Lower lobe of right lung (tissue), 2 donors: ENCODE results near the gene GPR183. TPM values are rescaled to one million over a fixed set of nuclear protein-coding genes. Genes with fewer than 3 reads are reported as not detected.

Experiments used
- ATAC-seq, 2 donors: fragments of 200-7000 bp; cut with Tn5 transposase; one replicate each; pipeline ENCODE4 v1.9.1; 2020 to 2022; ENCODE audit warnings: mild to moderate bottlenecking in 2 of 2, moderate library complexity in 2 of 2
- DNase-seq: peaks from one replicate; pipeline ENCODE4 v3.0.0-alpha.2; 2020
- H3K27ac ChIP-seq: fragments of 200-600 bp; one replicate; pipeline ENCODE4 v1.8.0; 2022
- H3K27me3 ChIP-seq: fragments of 200-600 bp; one replicate; pipeline ENCODE4 v1.8.0; 2022; ENCODE audit warnings: low read depth
- H3K36me3 ChIP-seq: fragments of 200-600 bp; one replicate; pipeline ENCODE4 v1.8.0; 2022; ENCODE audit warnings: mild to moderate bottlenecking
- H3K4me1 ChIP-seq: fragments of 200-600 bp; one replicate; pipeline ENCODE4 v1.8.0; 2022
- H3K4me3 ChIP-seq: fragments of 200-600 bp; one replicate; pipeline ENCODE4 v1.8.0; 2022; ENCODE audit warnings: mild to moderate bottlenecking
- H3K9me3 ChIP-seq: fragments of 200-600 bp; one replicate; pipeline ENCODE4 v1.8.0; 2022
- intact Hi-C: fragments of 100-400 bp; cut with DNase I; formaldehyde crosslinking; loops from one replicate; pipeline ENCODE4 v1.11.0; 2022
- total RNA-seq: library from RNA; stranded (reverse); fragmentation: NEBNext Ultra II Directional; extraction: Animal tissue kit (Norgen Biotek cat#: 25700); gene quantifications from one replicate; pipeline ENCODE4 v1.2.1, GENCODE V29; 2021
- TF ChIP-seq, protein P1 (sequence below): fragments of 200-600 bp; IDR thresholded peaks from one replicate; pipeline ENCODE4 v1.8.0; 2022; ENCODE audit warnings: antibody characterized with exemption, mild to moderate bottlenecking
- donor health status: DM: no; HTN: yes; CAD: no; lungs with severe emphysema.

Gene GPR183
- total RNA-seq, 1 donor from 2014 or later, result 9.0 TPM

GRCh38 chr13:99294198-99294597, 13.0 kb downstream of the GPR183 start:
- TF ChIP-seq, protein P1, sequence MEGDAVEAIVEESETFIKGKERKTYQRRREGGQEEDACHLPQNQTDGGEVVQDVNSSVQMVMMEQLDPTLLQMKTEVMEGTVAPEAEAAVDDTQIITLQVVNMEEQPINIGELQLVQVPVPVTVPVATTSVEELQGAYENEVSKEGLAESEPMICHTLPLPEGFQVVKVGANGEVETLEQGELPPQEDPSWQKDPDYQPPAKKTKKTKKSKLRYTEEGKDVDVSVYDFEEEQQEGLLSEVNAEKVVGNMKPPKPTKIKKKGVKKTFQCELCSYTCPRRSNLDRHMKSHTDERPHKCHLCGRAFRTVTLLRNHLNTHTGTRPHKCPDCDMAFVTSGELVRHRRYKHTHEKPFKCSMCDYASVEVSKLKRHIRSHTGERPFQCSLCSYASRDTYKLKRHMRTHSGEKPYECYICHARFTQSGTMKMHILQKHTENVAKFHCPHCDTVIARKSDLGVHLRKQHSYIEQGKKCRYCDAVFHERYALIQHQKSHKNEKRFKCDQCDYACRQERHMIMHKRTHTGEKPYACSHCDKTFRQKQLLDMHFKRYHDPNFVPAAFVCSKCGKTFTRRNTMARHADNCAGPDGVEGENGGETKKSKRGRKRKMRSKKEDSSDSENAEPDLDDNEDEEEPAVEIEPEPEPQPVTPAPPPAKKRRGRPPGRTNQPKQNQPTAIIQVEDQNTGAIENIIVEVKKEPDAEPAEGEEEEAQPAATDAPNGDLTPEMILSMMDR, result no peak
- no peaks in the 10 kb centered on the region for H3K27me3 ChIP-seq
- H3K4me1 ChIP-seq, result peaks cover 12% of the 10 kb centered on the region
- H3K36me3 ChIP-seq, result no peaks in the 10 kb centered on the region
- intact Hi-C loops, result no loop called here
- H3K9me3 ChIP-seq, result no peaks in the 10 kb centered on the region
- ATAC-seq (no peak), DNase-seq (no peak)
- no peak overlapping the region for H3K4me3 ChIP-seq
- H3K27ac ChIP-seq, result no peak overlapping the region

DNA sequence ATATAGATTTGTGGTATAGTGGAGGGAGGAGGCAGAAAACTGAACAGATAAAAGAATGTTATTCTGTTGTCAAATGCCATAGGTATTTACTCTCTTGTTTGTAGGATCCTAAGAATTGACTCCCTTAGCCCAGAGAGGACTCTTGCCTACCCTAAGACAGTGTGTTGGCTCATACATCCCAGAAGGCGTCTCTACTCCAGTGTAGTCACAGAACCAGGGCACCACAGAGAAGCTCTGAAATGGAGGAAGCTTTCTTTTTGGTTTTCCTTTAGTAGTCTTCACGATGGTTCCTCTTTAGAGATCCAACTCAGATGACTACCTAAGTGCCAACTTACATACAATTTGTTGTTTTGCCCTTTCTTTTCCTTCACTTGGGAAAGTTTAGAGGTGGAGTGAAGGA, 14.0 kb downstream of the GPR183 start:
- Histone ChIP-seq H3K27me3 (no peaks in the 10 kb centered on the region), H3K4me3 (no peak overlapping the region), H3K4me1 (peaks cover 19% of the 10 kb centered on the region), H3K27ac (no peak overlapping the region), H3K9me3 (no peaks in the 10 kb centered on the region), H3K36me3 (no peaks in the 10 kb centered on the region)
- intact Hi-C loops, result no loop called here
- ATAC-seq (peak in 1 of 2 donors; percentile 71), DNase-seq (no peak)
- TF ChIP-seq, protein P1, result no peak

DNA sequence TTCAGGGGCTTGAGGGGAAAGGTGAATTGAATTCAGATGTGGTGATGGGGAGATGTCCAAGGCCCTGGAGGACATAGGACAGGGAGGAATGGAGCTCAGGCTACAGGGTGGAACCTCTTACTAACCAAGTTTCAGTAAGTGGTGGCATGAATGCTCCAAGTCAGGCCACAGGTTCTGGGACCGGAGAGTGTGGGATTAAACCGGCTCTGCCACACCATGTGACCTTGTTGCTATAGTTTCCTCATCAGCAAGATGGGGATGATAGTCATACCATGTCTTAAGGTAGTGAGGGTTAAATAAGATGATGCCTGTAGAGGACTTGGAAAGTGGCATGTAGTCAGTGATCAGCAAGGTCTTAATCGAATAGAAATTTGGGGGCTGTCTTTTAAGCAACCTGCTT, 16.3 kb downstream of the GPR183 start:
- Histone ChIP-seq H3K27ac (no peak overlapping the region), H3K27me3 (no peaks in the 10 kb centered on the region), H3K9me3 (no peaks in the 10 kb centered on the region), H3K4me1 (peaks cover 29% of the 10 kb centered on the region), H3K36me3 (no peaks in the 10 kb centered on the region), H3K4me3 (no peak overlapping the region)
- ATAC-seq, result no peak
- no peak for DNase-seq
- intact Hi-C loops, result no loop called here
- TF ChIP-seq, protein P1, result no peak

- Histone ChIP-seq H3K36me3 (no peaks in the 10 kb centered on the region), H3K27ac (no peak overlapping the region), H3K9me3 (no peaks in the 10 kb centered on the region), H3K4me1 (peaks cover 24% of the 10 kb centered on the region), H3K4me3 (no peak overlapping the region), H3K27me3 (no peaks in the 10 kb centered on the region)
- no peak for DNase-seq
- ATAC-seq, result no peak
- intact Hi-C loops, result no loop called here
- TF ChIP-seq, protein P1, result no peak
These were observed 17.4 kb downstream of the GPR183 start for GRCh38 chr13:99289674-99290337.

- no peak for ATAC-seq
- H3K36me3 ChIP-seq, result no peaks in the 10 kb centered on the region
- H3K4me1 ChIP-seq, result peaks cover 24% of the 10 kb centered on the region
- no peak overlapping the region for H3K27ac ChIP-seq
- no peak for DNase-seq
- H3K4me3 ChIP-seq, result no peak overlapping the region
- no peaks in the 10 kb centered on the region for H3K27me3 ChIP-seq
- H3K9me3 ChIP-seq, result no peaks in the 10 kb centered on the region
- TF ChIP-seq, protein P1, result no peak
- intact Hi-C loops, result no loop called here
These were observed 17.9 kb downstream of the GPR183 start for GRCh38 chr13:99289271-99289670.
